Liver (tissue), 9 donors: ENCODE measurements around the gene SREK1IP1. TPM values are rescaled to one million over a fixed set of nuclear protein-coding genes. Genes with fewer than 3 reads are reported as not detected.

Experiments used
- DNase-seq: peaks from one replicate; pipeline ENCODE4 v3.0.0-alpha.2; 2017; ENCODE audit warnings: low spot score
- H3K27ac ChIP-seq, 2 donors: one replicate each; pipeline ENCODE4 v1.7.0; 2013; ENCODE audit warnings: inconsistent platforms in 2 of 2, low read length in 2 of 2, control low read depth in 1 of 2, low read depth in 1 of 2, mild to moderate bottlenecking in 1 of 2
- H3K27me3 ChIP-seq, 4 donors: one replicate each; pipeline versions ENCODE4 v1.6.1 to v1.7.0; 2013; ENCODE audit warnings: low read length in 3 of 4, inconsistent platforms in 1 of 4, mild to moderate bottlenecking in 1 of 4, moderate library complexity in 1 of 4; ENCODE audit not compliant: control insufficient read depth in 4 of 4, insufficient read depth in 4 of 4
- H3K36me3 ChIP-seq, 4 donors: one replicate each; pipeline versions ENCODE4 v1.6.1 to v1.7.0; 2013; ENCODE audit warnings: low read length in 3 of 4, mild to moderate bottlenecking in 3 of 4, low read depth in 1 of 4, moderate library complexity in 1 of 4; ENCODE audit not compliant: control insufficient read depth in 4 of 4, insufficient read depth in 3 of 4
- H3K4me1 ChIP-seq, 4 donors: one replicate each; pipeline versions ENCODE4 v1.6.1 to v1.7.0; 2013; ENCODE audit warnings: low read length in 3 of 4, mild to moderate bottlenecking in 3 of 4, moderate library complexity in 1 of 4; ENCODE audit not compliant: control insufficient read depth in 4 of 4, insufficient read depth in 4 of 4
- H3K4me3 ChIP-seq, 3 donors: one replicate each; pipeline versions ENCODE4 v1.6.1 to v1.7.0; 2013; ENCODE audit warnings: low read length in 3 of 3, control low read depth in 1 of 3, low read depth in 1 of 3, mild to moderate bottlenecking in 1 of 3
- H3K9ac ChIP-seq, 2 donors: one replicate each; pipeline ENCODE4 v1.7.0; 2013; ENCODE audit warnings: low read length in 2 of 2, mild to moderate bottlenecking in 2 of 2, moderate library complexity in 2 of 2, control low read depth in 1 of 2, low read depth in 1 of 2
- H3K9me3 ChIP-seq, 4 donors: one replicate each; pipeline versions ENCODE4 v1.6.1 to v1.7.0; 2013; ENCODE audit warnings: low read length in 3 of 4; ENCODE audit not compliant: control insufficient read depth in 4 of 4
- EGR1 ChIP-seq, 2 donors: IDR thresholded peaks; 2 replicates each; pipeline ENCODE4 v1.6.1; 2016 to 2018; ENCODE audit warnings: antibody characterized with exemption in 2 of 2, low read depth in 2 of 2
- FOXA1 ChIP-seq: IDR thresholded peaks from 2 replicates; pipeline ENCODE4 v1.6.1; 2016; ENCODE audit warnings: antibody characterized with exemption
- GABPA ChIP-seq, 2 donors: IDR thresholded peaks in 1 of 2; conservative IDR thresholded peaks in 1 of 2; 2 replicates each; pipeline ENCODE4 v1.6.1; 2016; ENCODE audit warnings: antibody characterized with exemption in 2 of 2, mild to moderate bottlenecking in 1 of 2, moderate library complexity in 1 of 2
- HNF4A ChIP-seq, 2 donors: conservative IDR thresholded peaks; 2 replicates each; pipeline ENCODE4 v1.6.1; 2016; ENCODE audit warnings: antibody characterized with exemption in 2 of 2, mild to moderate bottlenecking in 2 of 2
- JUND ChIP-seq, 2 donors: IDR thresholded peaks; 2 replicates each; pipeline ENCODE4 v1.6.1; 2016; ENCODE audit warnings: antibody characterized with exemption in 2 of 2
- RAD21 ChIP-seq, 2 donors: IDR thresholded peaks; 2 replicates each; pipeline ENCODE4 v1.6.1; 2016; ENCODE audit warnings: antibody characterized with exemption in 2 of 2, mild to moderate bottlenecking in 2 of 2
- RXRA ChIP-seq, 2 donors: IDR thresholded peaks; 2 replicates each; pipeline ENCODE4 v1.6.1; 2017 to 2018; ENCODE audit warnings: antibody characterized with exemption in 2 of 2, mild to moderate bottlenecking in 1 of 2
- SP1 ChIP-seq: IDR thresholded peaks from 2 replicates; pipeline ENCODE4 v1.6.1; 2018; ENCODE audit warnings: antibody characterized with exemption, mild to moderate bottlenecking
- YY1 ChIP-seq: IDR thresholded peaks from 2 replicates; pipeline ENCODE4 v1.6.1; 2016; ENCODE audit warnings: antibody characterized with exemption, mild to moderate bottlenecking
- WGBS: extraction: QIAGEN DNeasy Blood & Tissue Kit; methylation state at CpG from one replicate; pipeline ENCODE4 v1.1.7; 2013; 5-methylcytosine and 5-hydroxymethylcytosine counted together
- polyA plus RNA-seq, 2 donors: library from polyadenylated mRNA; stranded (reverse) in 1 of 2; unstranded in 1 of 2; fragments of 200-250 nt in 1 of 2; fragments of >200 nt in 1 of 2; fragmentation: Nextera tagmentation in 1 of 2; extraction: Ambion mirVana in 1 of 2; gene quantifications; one replicate each; pipeline versions ENCODE4 v1.2.1 to v1.2.3, GENCODE V29; 2013 to 2015
- total RNA-seq, 2 donors: library from RNA; depleted of rRNA; stranded (reverse); fragments of >200 nt; gene quantifications; one replicate each; pipeline ENCODE4 v1.2.3, GENCODE V29; 2014
- TF ChIP-seq, protein P1 (sequence below): IDR thresholded peaks from 2 replicates; pipeline ENCODE4 v1.6.1; 2016; ENCODE audit warnings: antibody characterized with exemption
- TF ChIP-seq, protein P2 (sequence below): IDR thresholded peaks from 2 replicates; pipeline ENCODE4 v1.6.1; 2016; ENCODE audit warnings: antibody characterized with exemption, mild to moderate bottlenecking
- TF ChIP-seq, protein P3 (sequence below): IDR thresholded peaks from 2 replicates; pipeline ENCODE4 v1.6.1; 2016; ENCODE audit warnings: antibody characterized with exemption
- TF ChIP-seq, protein P4 (sequence below): fragments of 150-350 bp; IDR thresholded peaks from 2 replicates; pipeline ENCODE4 v1.5.1; 2017; ENCODE audit warnings: improper control_type of control experiment, low read depth, low read length; ENCODE audit not compliant: missing input control
- donor health status: healthy.
- donor health status: healthy.
- donor health status: healthy.
- donor health status: healthy.
- donor health status: healthy.

Gene SREK1IP1
- total and polyA plus RNA-seq, 4 donors, result 2.9 to 22.0 (median 7.8) TPM

DNA sequence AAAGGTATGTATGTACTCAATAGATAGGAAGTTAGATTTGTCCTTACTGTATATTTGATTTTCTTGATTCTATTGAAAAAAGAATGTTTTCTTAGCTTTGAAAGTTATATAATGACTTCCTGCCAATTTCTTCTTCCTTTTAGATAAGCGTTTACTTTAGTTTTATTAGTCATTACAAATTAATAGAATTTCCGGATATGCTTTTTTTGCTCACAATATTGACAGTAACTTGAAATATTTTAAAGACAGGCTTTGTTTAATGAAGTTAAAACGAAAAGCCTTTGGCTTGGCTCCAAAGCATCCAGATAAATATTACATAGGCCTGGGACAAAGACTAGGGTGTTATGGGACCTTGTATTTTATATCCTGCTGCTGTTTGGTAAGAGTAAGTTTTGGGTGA lies 49.8 kb upstream of the SREK1IP1 start:
- no peak overlapping the region for H3K4me3 ChIP-seq
- no peak overlapping the region for H3K27ac ChIP-seq
- no peaks in the 10 kb centered on the region for H3K4me1 ChIP-seq
- no peak overlapping the region for H3K9ac ChIP-seq
- H3K9me3 ChIP-seq, result no peaks in the 10 kb centered on the region
- 60% methylated on average over 3 of the region's 3 CpGs for WGBS
- TF ChIP-seq RAD21 (IDR thresholded peaks at IDR 0.05) (no peak), HNF4A (conservative IDR thresholded peaks at IDR 0.05) (no peak), FOXA1 (no peak), RXRA (IDR thresholded peaks at IDR 0.05) (no peak)
- TF ChIP-seq, protein P1, sequence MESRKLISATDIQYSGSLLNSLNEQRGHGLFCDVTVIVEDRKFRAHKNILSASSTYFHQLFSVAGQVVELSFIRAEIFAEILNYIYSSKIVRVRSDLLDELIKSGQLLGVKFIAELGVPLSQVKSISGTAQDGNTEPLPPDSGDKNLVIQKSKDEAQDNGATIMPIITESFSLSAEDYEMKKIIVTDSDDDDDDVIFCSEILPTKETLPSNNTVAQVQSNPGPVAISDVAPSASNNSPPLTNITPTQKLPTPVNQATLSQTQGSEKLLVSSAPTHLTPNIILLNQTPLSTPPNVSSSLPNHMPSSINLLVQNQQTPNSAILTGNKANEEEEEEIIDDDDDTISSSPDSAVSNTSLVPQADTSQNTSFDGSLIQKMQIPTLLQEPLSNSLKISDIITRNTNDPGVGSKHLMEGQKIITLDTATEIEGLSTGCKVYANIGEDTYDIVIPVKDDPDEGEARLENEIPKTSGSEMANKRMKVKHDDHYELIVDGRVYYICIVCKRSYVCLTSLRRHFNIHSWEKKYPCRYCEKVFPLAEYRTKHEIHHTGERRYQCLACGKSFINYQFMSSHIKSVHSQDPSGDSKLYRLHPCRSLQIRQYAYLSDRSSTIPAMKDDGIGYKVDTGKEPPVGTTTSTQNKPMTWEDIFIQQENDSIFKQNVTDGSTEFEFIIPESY, result no peak
- DNase-seq, result no peak
- H3K27me3 ChIP-seq, result no peaks in the 10 kb centered on the region
- no peaks in the 10 kb centered on the region for H3K36me3 ChIP-seq

DNA sequence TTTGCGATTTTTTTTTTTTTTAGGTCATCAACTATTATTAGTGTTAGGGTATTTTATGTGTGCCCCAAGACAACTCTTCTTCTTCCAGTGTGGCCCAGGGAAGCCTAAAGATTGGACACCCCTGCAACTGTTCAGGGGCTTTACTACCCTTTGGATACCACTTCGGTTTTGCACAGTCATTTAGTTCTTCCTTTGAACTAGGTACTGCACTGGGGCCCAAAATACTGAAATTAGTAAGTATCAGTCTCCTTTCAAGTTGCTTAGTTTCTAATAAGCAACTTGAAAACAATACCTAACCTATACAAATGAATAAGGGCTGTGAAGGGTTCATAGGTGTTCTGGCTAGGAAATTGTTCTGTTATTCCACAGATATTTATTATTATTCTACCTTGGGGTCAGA lies 45.6 kb upstream of the SREK1IP1 start:
- Histone ChIP-seq H3K9ac (no peak overlapping the region), H3K4me3 (no peak overlapping the region), H3K9me3 (no peaks in the 10 kb centered on the region), H3K27me3 (no peaks in the 10 kb centered on the region), H3K4me1 (no peaks in the 10 kb centered on the region), H3K36me3 (no peaks in the 10 kb centered on the region), H3K27ac (no peak overlapping the region)
- TF ChIP-seq SP1 (no peak), EGR1 (IDR thresholded peaks at IDR 0.05; ENCODE audit: low read depth in 2 of 2) (no peak), RAD21 (IDR thresholded peaks at IDR 0.05) (no peak), YY1 (no peak), JUND (IDR thresholded peaks at IDR 0.05) (no peak), GABPA (IDR thresholded peaks at IDR 0.05 in 1 of 2, conservative IDR thresholded peaks at IDR 0.05 in 1 of 2) (no peak), RXRA (IDR thresholded peaks at IDR 0.05) (no peak)
- TF ChIP-seq, protein P2, sequence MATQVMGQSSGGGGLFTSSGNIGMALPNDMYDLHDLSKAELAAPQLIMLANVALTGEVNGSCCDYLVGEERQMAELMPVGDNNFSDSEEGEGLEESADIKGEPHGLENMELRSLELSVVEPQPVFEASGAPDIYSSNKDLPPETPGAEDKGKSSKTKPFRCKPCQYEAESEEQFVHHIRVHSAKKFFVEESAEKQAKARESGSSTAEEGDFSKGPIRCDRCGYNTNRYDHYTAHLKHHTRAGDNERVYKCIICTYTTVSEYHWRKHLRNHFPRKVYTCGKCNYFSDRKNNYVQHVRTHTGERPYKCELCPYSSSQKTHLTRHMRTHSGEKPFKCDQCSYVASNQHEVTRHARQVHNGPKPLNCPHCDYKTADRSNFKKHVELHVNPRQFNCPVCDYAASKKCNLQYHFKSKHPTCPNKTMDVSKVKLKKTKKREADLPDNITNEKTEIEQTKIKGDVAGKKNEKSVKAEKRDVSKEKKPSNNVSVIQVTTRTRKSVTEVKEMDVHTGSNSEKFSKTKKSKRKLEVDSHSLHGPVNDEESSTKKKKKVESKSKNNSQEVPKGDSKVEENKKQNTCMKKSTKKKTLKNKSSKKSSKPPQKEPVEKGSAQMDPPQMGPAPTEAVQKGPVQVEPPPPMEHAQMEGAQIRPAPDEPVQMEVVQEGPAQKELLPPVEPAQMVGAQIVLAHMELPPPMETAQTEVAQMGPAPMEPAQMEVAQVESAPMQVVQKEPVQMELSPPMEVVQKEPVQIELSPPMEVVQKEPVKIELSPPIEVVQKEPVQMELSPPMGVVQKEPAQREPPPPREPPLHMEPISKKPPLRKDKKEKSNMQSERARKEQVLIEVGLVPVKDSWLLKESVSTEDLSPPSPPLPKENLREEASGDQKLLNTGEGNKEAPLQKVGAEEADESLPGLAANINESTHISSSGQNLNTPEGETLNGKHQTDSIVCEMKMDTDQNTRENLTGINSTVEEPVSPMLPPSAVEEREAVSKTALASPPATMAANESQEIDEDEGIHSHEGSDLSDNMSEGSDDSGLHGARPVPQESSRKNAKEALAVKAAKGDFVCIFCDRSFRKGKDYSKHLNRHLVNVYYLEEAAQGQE, result no peak
- no peak for DNase-seq
- 92% methylated on average over 2 of the region's 2 CpGs for WGBS

DNA sequence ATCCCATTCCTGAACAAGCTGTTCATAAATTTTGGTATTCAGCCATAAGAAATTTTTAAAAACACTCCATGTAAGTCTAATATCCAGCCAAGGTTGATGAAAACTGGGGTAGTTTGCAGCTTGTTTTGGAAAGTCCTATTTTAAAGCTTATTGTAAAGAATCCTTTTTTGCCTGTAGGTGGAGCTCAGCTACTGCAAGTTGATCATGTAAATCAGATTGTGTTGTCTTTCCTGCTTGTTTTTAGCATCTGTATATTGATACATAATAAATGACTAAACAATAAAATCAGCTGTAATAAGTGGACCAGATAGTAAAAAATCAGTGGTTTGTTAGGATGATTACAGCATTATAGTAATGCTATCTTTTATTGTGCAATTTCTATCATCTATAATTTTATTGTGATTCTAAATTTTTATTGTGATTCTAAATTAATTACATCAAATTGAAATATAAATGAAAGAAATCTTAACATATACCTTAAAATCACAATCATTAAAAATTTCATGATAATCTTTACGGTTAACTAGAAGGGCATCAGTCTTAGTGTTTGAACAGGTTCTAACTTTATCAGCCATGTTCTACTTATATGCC lies 42.7 kb upstream of the SREK1IP1 start:
- peaks cover 0 to 4% (median under 1%) of the 10 kb centered on the region in 4 donors for H3K36me3 ChIP-seq
- WGBS, result 90% methylated on average over 1 of the region's 1 CpG

More for the DNA sequence above, 42.7 kb upstream of the SREK1IP1 start:
- H3K9ac ChIP-seq, result no peak overlapping the region
- H3K27ac ChIP-seq, result no peak overlapping the region
- TF ChIP-seq, protein P3, sequence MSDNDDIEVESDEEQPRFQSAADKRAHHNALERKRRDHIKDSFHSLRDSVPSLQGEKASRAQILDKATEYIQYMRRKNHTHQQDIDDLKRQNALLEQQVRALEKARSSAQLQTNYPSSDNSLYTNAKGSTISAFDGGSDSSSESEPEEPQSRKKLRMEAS, result no peak
- peak; percentile 91 to 92 for TF ChIP-seq RAD21 (IDR thresholded peaks at IDR 0.05)
- TF ChIP-seq, protein P4, sequence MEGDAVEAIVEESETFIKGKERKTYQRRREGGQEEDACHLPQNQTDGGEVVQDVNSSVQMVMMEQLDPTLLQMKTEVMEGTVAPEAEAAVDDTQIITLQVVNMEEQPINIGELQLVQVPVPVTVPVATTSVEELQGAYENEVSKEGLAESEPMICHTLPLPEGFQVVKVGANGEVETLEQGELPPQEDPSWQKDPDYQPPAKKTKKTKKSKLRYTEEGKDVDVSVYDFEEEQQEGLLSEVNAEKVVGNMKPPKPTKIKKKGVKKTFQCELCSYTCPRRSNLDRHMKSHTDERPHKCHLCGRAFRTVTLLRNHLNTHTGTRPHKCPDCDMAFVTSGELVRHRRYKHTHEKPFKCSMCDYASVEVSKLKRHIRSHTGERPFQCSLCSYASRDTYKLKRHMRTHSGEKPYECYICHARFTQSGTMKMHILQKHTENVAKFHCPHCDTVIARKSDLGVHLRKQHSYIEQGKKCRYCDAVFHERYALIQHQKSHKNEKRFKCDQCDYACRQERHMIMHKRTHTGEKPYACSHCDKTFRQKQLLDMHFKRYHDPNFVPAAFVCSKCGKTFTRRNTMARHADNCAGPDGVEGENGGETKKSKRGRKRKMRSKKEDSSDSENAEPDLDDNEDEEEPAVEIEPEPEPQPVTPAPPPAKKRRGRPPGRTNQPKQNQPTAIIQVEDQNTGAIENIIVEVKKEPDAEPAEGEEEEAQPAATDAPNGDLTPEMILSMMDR, result peak; percentile 66
- DNase-seq, result no peak
- H3K4me3 ChIP-seq, result no peak overlapping the region
- H3K9me3 ChIP-seq, result no peaks in the 10 kb centered on the region
- H3K27me3 ChIP-seq, result no peaks in the 10 kb centered on the region
- H3K4me1 ChIP-seq, result no peaks in the 10 kb centered on the region
